ENCODE data around the gene GPATCH8.

- no peak for TF ChIP-seq CTCF (IDR thresholded peaks at IDR 0.05)
- TF ChIP-seq EZH2phosphoT487 (IDR thresholded peaks at IDR 0.05): no peak
- no peak for TF ChIP-seq EZH2 (IDR thresholded peaks at IDR 0.05)
Observed at GRCh38 chr17:44397479-44398440, 105.4 kb downstream of the GPATCH8 start.

All from neural progenitor cell (in vitro differentiated cells).